Measurements from ENCODE around the gene RSPH6A. TPM values are rescaled to one million over a fixed set of nuclear protein-coding genes. Genes with fewer than 3 reads are reported as not detected.

RSPH6A gene
- total RNA-seq, 1 experiment from 2014 or later: 0.52 TPM

- Mint-ChIP-seq H3K27me3 (ENCODE audit: unreplicated experiment) (no peaks in the 10 kb centered on the region), H3K36me3 (ENCODE audit: insufficient read depth, unreplicated experiment) (peaks cover 72% of the 10 kb centered on the region), H3K27ac (ENCODE audit: unreplicated experiment) (peak overlapping the region; percentile 88), H3K4me1 (ENCODE audit: low read depth, unreplicated experiment) (peaks cover 21% of the 10 kb centered on the region), H3K4me3 (ENCODE audit: low read depth, unreplicated experiment) (peak overlapping the region; percentile 84), H3K9me3 (ENCODE audit: low read depth, unreplicated experiment) (no peaks in the 10 kb centered on the region)
- intact Hi-C loops (cut with micrococcal nuclease; ENCODE audit: unreplicated experiment): loop anchor here (2.0 to 5.0 kb wide), 2 partner anchors 31 to 51 kb away; no protein-coding TSS in a partner anchor
- no TSS peak for BruUV-seq (replicated peaks)
- DNase-seq: peak; percentile 83
- no peak for TF ChIP-seq CTCF (IDR thresholded peaks at IDR 0.05; ENCODE audit: unreplicated experiment)
- CTCF ChIA-PET: interaction anchor here (0.8 to 4.8 kb wide), 5 partner anchors 11 to 90 kb away, joined by 3 to 46 read pairs (median 16); partner anchors contain the start of genes QPCTL and SNRPD2
Measured at GRCh38 chr19:45767881-45768654, 47.0 kb downstream of the RSPH6A start.

- BruUV-seq (replicated peaks): TSS peak; percentile 14
- Mint-ChIP-seq H3K9me3 (ENCODE audit: low read depth, unreplicated experiment) (no peaks in the 10 kb centered on the region), H3K4me3 (ENCODE audit: low read depth, unreplicated experiment) (peak overlapping the region; percentile 84), H3K36me3 (ENCODE audit: insufficient read depth, unreplicated experiment) (peaks cover 68% of the 10 kb centered on the region), H3K27ac (ENCODE audit: unreplicated experiment) (peak overlapping the region; percentile 88), H3K4me1 (ENCODE audit: low read depth, unreplicated experiment) (peaks cover 21% of the 10 kb centered on the region), H3K27me3 (ENCODE audit: unreplicated experiment) (no peaks in the 10 kb centered on the region)
- CTCF ChIA-PET: interaction anchor here (0.6 to 4.8 kb wide), 7 partner anchors 10 to 75 kb away, joined by 3 to 46 read pairs (median 3); partner anchors contain the start of genes QPCTL and SNRPD2
- DNase-seq: peak; percentile 73
- intact Hi-C loops (cut with micrococcal nuclease; ENCODE audit: unreplicated experiment): loop anchor here (5.0 kb wide), 1 partner anchor 50 kb away; no protein-coding TSS in a partner anchor
- TF ChIP-seq CTCF (IDR thresholded peaks at IDR 0.05; ENCODE audit: unreplicated experiment): no peak
Measured at GRCh38 chr19:45767410-45767880, 47.7 kb downstream of the RSPH6A start.

GRCh38 chr19:45766869-45767346 lies 48.2 kb downstream of the RSPH6A start:
- CTCF ChIA-PET: interaction anchor here (0.6 to 4.8 kb wide), 6 partner anchors 10 to 75 kb away, joined by 3 to 46 read pairs (median 3); partner anchors contain the start of genes QPCTL and SNRPD2
- no peak for TF ChIP-seq CTCF (IDR thresholded peaks at IDR 0.05; ENCODE audit: unreplicated experiment)
- Mint-ChIP-seq H3K27me3 (ENCODE audit: unreplicated experiment) (no peaks in the 10 kb centered on the region), H3K4me1 (ENCODE audit: low read depth, unreplicated experiment) (peaks cover 21% of the 10 kb centered on the region), H3K27ac (ENCODE audit: unreplicated experiment) (peak overlapping the region; percentile 88), H3K4me3 (ENCODE audit: low read depth, unreplicated experiment) (peak overlapping the region; percentile 84), H3K36me3 (ENCODE audit: insufficient read depth, unreplicated experiment) (peaks cover 63% of the 10 kb centered on the region), H3K9me3 (ENCODE audit: low read depth, unreplicated experiment) (no peaks in the 10 kb centered on the region)
- intact Hi-C loops (cut with micrococcal nuclease; ENCODE audit: unreplicated experiment): loop anchor here (5.0 kb wide), 1 partner anchor 50 kb away; no protein-coding TSS in a partner anchor
- DNase-seq: no peak
- no TSS peak for BruUV-seq (replicated peaks)

- no peaks in the 10 kb centered on the region for H3K9me3 Mint-ChIP-seq (ENCODE audit: low read depth, unreplicated experiment)
- no TSS peak for BruUV-seq (replicated peaks)
- intact Hi-C loops (cut with micrococcal nuclease; ENCODE audit: unreplicated experiment): loop anchor here (5.0 kb wide), 1 partner anchor 49 kb away; no protein-coding TSS in a partner anchor
- H3K4me3 Mint-ChIP-seq (ENCODE audit: low read depth, unreplicated experiment): peak overlapping the region; percentile 84
- H3K27ac Mint-ChIP-seq (ENCODE audit: unreplicated experiment): peak overlapping the region; percentile 50
- no peak for DNase-seq
- no peaks in the 10 kb centered on the region for H3K27me3 Mint-ChIP-seq (ENCODE audit: unreplicated experiment)
- H3K36me3 Mint-ChIP-seq (ENCODE audit: insufficient read depth, unreplicated experiment): peaks cover 58% of the 10 kb centered on the region
- peaks cover 21% of the 10 kb centered on the region for H3K4me1 Mint-ChIP-seq (ENCODE audit: low read depth, unreplicated experiment)
- no peak for TF ChIP-seq CTCF (IDR thresholded peaks at IDR 0.05; ENCODE audit: unreplicated experiment)
- CTCF ChIA-PET: interaction anchor here (0.5 to 4.8 kb wide), 4 partner anchors 16 to 74 kb away, joined by 3 to 46 read pairs (median 6); partner anchors contain the start of genes DMPK, QPCTL and SNRPD2
Measured at GRCh38 chr19:45766296-45766868, 48.7 kb downstream of the RSPH6A start.
